ENCODE results near the gene NTMT1.
A peak's percentile ranks its signal among the peaks of the same experiment; 100 is the strongest.

NTMT1 gene

GRCh38 chr9:129617167-129617566 is 8.8 kb upstream of the NTMT1 start:
- DNase-seq (ENCODE audit: low read depth): no peak
- TF ChIP-seq POLR2A (IDR thresholded peaks at IDR 0.05; ENCODE audit: extremely low read depth, insufficient read length) (no peak), MAX (IDR thresholded peaks at IDR 0.05; ENCODE audit: low read depth, low read length) (no peak), CTCF (IDR thresholded peaks at IDR 0.05; ENCODE audit: low read depth, low read length) (peak; percentile 56)
- no peak overlapping the region for H3K4me3 ChIP-seq (ENCODE audit: low read depth, low read length)

- DNase-seq (ENCODE audit: low read depth): peak; percentile 74
- no peak overlapping the region for H3K4me3 ChIP-seq (ENCODE audit: low read depth, low read length)
- TF ChIP-seq POLR2A (IDR thresholded peaks at IDR 0.05; ENCODE audit: extremely low read depth, insufficient read length) (no peak), CTCF (IDR thresholded peaks at IDR 0.05; ENCODE audit: low read depth, low read length) (peak; percentile 26), MYC (IDR thresholded peaks at IDR 0.05; ENCODE audit: low read depth, low read length) (no peak)
These were observed 5.9 kb upstream of the NTMT1 start for GRCh38 chr9:129619787-129620668.

GRCh38 chr9:129620669-129621295 is 5.2 kb upstream of the NTMT1 start, which contains the start of gene C9orf50:
C9orf50 (minus strand) TSS chr9:129621101; CDS start chr9:129620574, 527 bp downstream.
- DNase-seq (ENCODE audit: low read depth): no peak
- H3K4me3 ChIP-seq (ENCODE audit: low read depth, low read length): no peak within 1 kb of the TSS
- TF ChIP-seq POLR2A (IDR thresholded peaks at IDR 0.05; ENCODE audit: extremely low read depth, insufficient read length) (no peak), MYC (IDR thresholded peaks at IDR 0.05; ENCODE audit: low read depth, low read length) (no peak)

GRCh38 chr9:129623331-129623730 is 2.6 kb upstream of the NTMT1 start:
- TF ChIP-seq MYC (IDR thresholded peaks at IDR 0.05; ENCODE audit: low read depth, low read length): no peak
- TF ChIP-seq MAX (IDR thresholded peaks at IDR 0.05; ENCODE audit: low read depth, low read length): no peak
- TF ChIP-seq CTCF (IDR thresholded peaks at IDR 0.05; ENCODE audit: low read depth, low read length): no peak
- TF ChIP-seq POLR2A (IDR thresholded peaks at IDR 0.05; ENCODE audit: extremely low read depth, insufficient read length): no peak
- no peak overlapping the region for H3K4me3 ChIP-seq (ENCODE audit: low read depth, low read length)
- peak; percentile 65 for DNase-seq (ENCODE audit: low read depth)

GRCh38 chr9:129624168-129624759 is 1.7 kb upstream of the NTMT1 start:
- TF ChIP-seq CTCF (IDR thresholded peaks at IDR 0.05; ENCODE audit: low read depth, low read length) (peak; percentile 85), MAX (IDR thresholded peaks at IDR 0.05; ENCODE audit: low read depth, low read length) (no peak)
- H3K4me3 ChIP-seq (ENCODE audit: low read depth, low read length): no peak overlapping the region
- DNase-seq (ENCODE audit: low read depth): peak; percentile 73

- peak; percentile 92 for DNase-seq (ENCODE audit: low read depth)
- peak overlapping the region; percentile 96 for H3K4me3 ChIP-seq (ENCODE audit: low read depth, low read length)
- TF ChIP-seq MYC (IDR thresholded peaks at IDR 0.05; ENCODE audit: low read depth, low read length) (peak; percentile 65), MAX (IDR thresholded peaks at IDR 0.05; ENCODE audit: low read depth, low read length) (peak; percentile 31; the same call in 1 of the 2 replicates), CTCF (IDR thresholded peaks at IDR 0.05; ENCODE audit: low read depth, low read length) (no peak), POLR2A (IDR thresholded peaks at IDR 0.05; ENCODE audit: extremely low read depth, insufficient read length) (peak; percentile 22)
These were observed 1.0 kb upstream of the NTMT1 start for GRCh38 chr9:129624947-129625346.
